AG09309 (cell line): Measurements from ENCODE around the gene ARHGAP26.

Experiments
- DNase-seq: peaks from one replicate; pipeline ENCODE4 v3.0.0-alpha.2; 2010; ENCODE audit warnings: low read depth
- H3K4me3 ChIP-seq: 2 replicates; pipeline ENCODE4 v1.5.1; 2011; ENCODE audit warnings: mild to moderate bottlenecking, low read depth, low read length, moderate library complexity; ENCODE audit not compliant: control insufficient read depth
- CTCF ChIP-seq: IDR thresholded peaks from 2 replicates; pipeline ENCODE4 v1.5.1; 2011; ENCODE audit warnings: mild to moderate bottlenecking, low read depth, low read length, inconsistent platforms; ENCODE audit not compliant: insufficient read depth, control insufficient read depth; ENCODE audit errors: missing control alignments

The ARHGAP26 gene

GRCh38 chr5:143110591-143110990 lies 340.4 kb downstream of the ARHGAP26 start:
- TF ChIP-seq CTCF: no peak
- DNase-seq: no peak
- no peak overlapping the region for H3K4me3 ChIP-seq

GRCh38 chr5:143111799-143112198 lies 341.6 kb downstream of the ARHGAP26 start:
- no peak for TF ChIP-seq CTCF

GRCh38 chr5:143113461-143113860 lies 343.3 kb downstream of the ARHGAP26 start:
- TF ChIP-seq CTCF: no peak
- H3K4me3 ChIP-seq: no peak overlapping the region

More at GRCh38 chr5:143111799-143112198, 341.6 kb downstream of the ARHGAP26 start:
- H3K4me3 ChIP-seq: no peak overlapping the region
- DNase-seq: no peak

GRCh38 chr5:143114481-143114880 lies 344.3 kb downstream of the ARHGAP26 start:
- H3K4me3 ChIP-seq: no peak overlapping the region
- DNase-seq: no peak
- no peak for TF ChIP-seq CTCF

More at GRCh38 chr5:143113461-143113860, 343.3 kb downstream of the ARHGAP26 start:
- no peak for DNase-seq

- DNase-seq: no peak
- H3K4me3 ChIP-seq: no peak overlapping the region
- TF ChIP-seq CTCF: no peak
Observed at GRCh38 chr5:143115381-143115780, 345.2 kb downstream of the ARHGAP26 start.

- no peak for TF ChIP-seq CTCF
- DNase-seq: no peak
- no peak overlapping the region for H3K4me3 ChIP-seq
Observed at GRCh38 chr5:143116814-143117213, 346.6 kb downstream of the ARHGAP26 start.

GRCh38 chr5:143117821-143118220 lies 347.6 kb downstream of the ARHGAP26 start:
- no peak for TF ChIP-seq CTCF
- DNase-seq: no peak

More at GRCh38 chr5:143117821-143118220, 347.6 kb downstream of the ARHGAP26 start:
- no peak overlapping the region for H3K4me3 ChIP-seq
